ENCODE data around the gene PLAC1. TPM values are rescaled to one million over a fixed set of nuclear protein-coding genes. Genes with fewer than 3 reads are reported as not detected.

PLAC1 gene
- total RNA-seq, 2 donors from 2014 or later = not detected

DNA sequence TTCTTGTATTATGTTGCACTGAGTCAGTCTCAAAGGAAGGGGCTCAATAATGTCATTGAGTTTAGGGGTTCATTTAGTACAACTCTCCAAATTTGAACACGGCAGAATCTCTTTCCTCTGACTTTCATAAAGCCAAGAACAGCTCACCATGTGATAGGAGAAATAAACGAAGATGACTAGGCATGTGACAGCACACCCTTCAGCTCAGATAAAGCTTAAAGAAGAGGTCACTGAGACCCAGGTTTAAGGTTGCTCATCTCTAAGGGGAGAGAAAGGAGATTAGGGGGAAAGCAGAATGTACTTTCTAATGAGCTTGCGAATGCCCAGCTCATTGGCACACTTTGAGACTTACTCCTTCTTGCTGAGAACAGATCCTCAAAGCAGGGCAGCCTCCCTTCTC lies 89.0 kb downstream of the PLAC1 start:
- Histone ChIP-seq H3K27me3 (replicated peaks; ENCODE audit: insufficient read depth) (no peaks in the 10 kb centered on the region), H3K36me3 (no peaks in the 10 kb centered on the region), H3K9me3 (no peaks in the 10 kb centered on the region), H3K4me3 (no peak overlapping the region), H3K27ac (no peak overlapping the region), H3K4me1 (ENCODE audit: control insufficient read depth in 1 of 2, low read depth in 2 of 2) (no peaks in the 10 kb centered on the region)
- TF ChIP-seq CTCF (IDR thresholded peaks at IDR 0.05) = no peak
- DNase-seq (ENCODE audit: low spot score) (no peak), ATAC-seq (ENCODE audit: insufficient number of reproducible peaks, low FRiP score, low read depth) (no peak)

GRCh38 chrX:134568285-134569016 lies 89.8 kb downstream of the PLAC1 start:
- Histone ChIP-seq H3K4me3 (no peak overlapping the region), H3K9me3 (no peaks in the 10 kb centered on the region), H3K36me3 (no peaks in the 10 kb centered on the region), H3K27me3 (replicated peaks; ENCODE audit: insufficient read depth) (no peaks in the 10 kb centered on the region), H3K27ac (no peak overlapping the region), H3K4me1 (ENCODE audit: control insufficient read depth in 1 of 2, low read depth in 2 of 2) (no peaks in the 10 kb centered on the region)
- no peak for ATAC-seq (ENCODE audit: insufficient number of reproducible peaks, low FRiP score, low read depth)
- no peak for TF ChIP-seq CTCF (IDR thresholded peaks at IDR 0.05)
- no peak for DNase-seq (ENCODE audit: low spot score)

DNA sequence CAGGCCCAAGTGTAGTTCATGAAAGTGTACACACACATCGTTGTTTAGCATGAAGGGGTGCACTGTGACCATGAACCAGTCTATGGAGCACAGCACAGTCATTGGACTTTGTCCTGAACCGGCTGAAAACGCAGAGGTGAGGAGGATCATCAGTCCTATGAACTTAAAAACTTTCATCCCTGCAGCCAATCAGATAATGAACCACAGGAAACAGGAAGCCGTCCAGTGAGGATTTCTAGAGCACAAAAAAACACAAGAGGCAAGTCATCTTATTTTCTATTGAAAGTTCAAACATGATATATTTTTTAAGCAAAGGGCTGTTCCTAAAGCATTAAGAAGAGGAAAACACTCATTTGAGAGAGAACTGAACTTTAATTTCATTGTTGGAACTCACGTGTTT lies 91.8 kb downstream of the PLAC1 start:
- no peak overlapping the region for H3K27ac ChIP-seq
- no peak for TF ChIP-seq CTCF (IDR thresholded peaks at IDR 0.05)
- DNase-seq (ENCODE audit: low spot score) (no peak), ATAC-seq (ENCODE audit: insufficient number of reproducible peaks, low FRiP score, low read depth) (no peak)
- no peak overlapping the region for H3K4me3 ChIP-seq
- no peaks in the 10 kb centered on the region for H3K4me1 ChIP-seq (ENCODE audit: control insufficient read depth in 1 of 2, low read depth in 2 of 2)
- H3K9me3 ChIP-seq = no peaks in the 10 kb centered on the region
- no peaks in the 10 kb centered on the region for H3K36me3 ChIP-seq
- H3K27me3 ChIP-seq (replicated peaks; ENCODE audit: insufficient read depth) = no peaks in the 10 kb centered on the region

GRCh38 chrX:134562002-134562401 lies 96.3 kb downstream of the PLAC1 start:
- TF ChIP-seq CTCF (IDR thresholded peaks at IDR 0.05) = no peak
- no peaks in the 10 kb centered on the region for H3K9me3 ChIP-seq
- no peaks in the 10 kb centered on the region for H3K27me3 ChIP-seq (replicated peaks; ENCODE audit: insufficient read depth)

GRCh38 chrX:134558133-134558532 lies 100.1 kb downstream of the PLAC1 start:
- Histone ChIP-seq H3K9me3 (no peaks in the 10 kb centered on the region), H3K27ac (no peak overlapping the region), H3K36me3 (no peaks in the 10 kb centered on the region), H3K27me3 (replicated peaks; ENCODE audit: insufficient read depth) (no peaks in the 10 kb centered on the region), H3K4me3 (no peak overlapping the region), H3K4me1 (ENCODE audit: control insufficient read depth in 1 of 2, low read depth in 2 of 2) (no peaks in the 10 kb centered on the region)
- DNase-seq (ENCODE audit: low spot score) (no peak), ATAC-seq (ENCODE audit: insufficient number of reproducible peaks, low FRiP score, low read depth) (no peak)
- no peak for TF ChIP-seq CTCF (IDR thresholded peaks at IDR 0.05)

More at GRCh38 chrX:134562002-134562401, 96.3 kb downstream of the PLAC1 start:
- H3K36me3 ChIP-seq = no peaks in the 10 kb centered on the region
- no peaks in the 10 kb centered on the region for H3K4me1 ChIP-seq (ENCODE audit: control insufficient read depth in 1 of 2, low read depth in 2 of 2)
- H3K4me3 ChIP-seq = no peak overlapping the region
- ATAC-seq (ENCODE audit: insufficient number of reproducible peaks, low FRiP score, low read depth) (no peak), DNase-seq (ENCODE audit: low spot score) (no peak)
- H3K27ac ChIP-seq = no peak overlapping the region
